Ovary (tissue), 9 donors: ENCODE measurements around the gene NFASC. TPM values are rescaled to one million over a fixed set of nuclear protein-coding genes. Genes with fewer than 3 reads are reported as not detected.

ENCODE experiments used
- DNase-seq, 5 donors: peaks; one replicate each; pipeline ENCODE4 v3.0.0-alpha.2; 2019 to 2020
- H3K27ac ChIP-seq, 2 donors: fragments of 200-600 bp; one replicate each; pipeline versions ENCODE4 v1.5.1 to v1.8.0; 2019 to 2022
- H3K27me3 ChIP-seq: fragments of 200-600 bp; one replicate; pipeline ENCODE4 v1.8.0; 2022
- H3K36me3 ChIP-seq: fragments of 200-600 bp; sonication (generic); one replicate; pipeline ENCODE4 v1.5.1; 2019
- H3K4me1 ChIP-seq: one replicate; pipeline ENCODE4 v1.8.1; 2013; ENCODE audit warnings: mild to moderate bottlenecking, moderate library complexity; ENCODE audit not compliant: insufficient read depth
- H3K4me3 ChIP-seq: fragments of 200-600 bp; sonication (generic); one replicate; pipeline ENCODE4 v1.5.1; 2017
- H3K9me3 ChIP-seq, 2 donors: fragments of 200-600 bp in 1 of 2; sonication (generic) in 1 of 2; one replicate each; pipeline versions ENCODE4 v1.5.1 to v1.8.1; 2013 to 2019; ENCODE audit warnings: mild to moderate bottlenecking in 1 of 2, moderate library complexity in 1 of 2
- CTCF ChIP-seq, 3 donors: fragments of 450-650 bp in 2 of 3; fragments of 200-600 bp in 1 of 3; IDR thresholded peaks; one replicate each; pipeline versions ENCODE4 v1.5.1 to v1.8.0; 2016 to 2022; ENCODE audit warnings: antibody characterized with exemption in 3 of 3, mild to moderate bottlenecking in 1 of 3
- EP300 ChIP-seq: sonication (generic); formaldehyde crosslinking; IDR thresholded peaks from one replicate; pipeline ENCODE4 v1.6.1; 2017; ENCODE audit warnings: antibody characterized with exemption
- POLR2A ChIP-seq: fragments of 450-650 bp; IDR thresholded peaks from one replicate; pipeline ENCODE4 v1.6.1; 2017; ENCODE audit warnings: antibody characterized with exemption, mild to moderate bottlenecking, moderate library complexity
- WGBS, 3 donors: extraction: QIAGEN DNeasy Blood & Tissue Kit in 1 of 3; methylation state at CpG; one replicate each; pipeline versions ENCODE4 v1.1.5 to v1.1.7; 2013 to 2017; 5-methylcytosine and 5-hydroxymethylcytosine counted together
- intact Hi-C, 4 donors: fragments of 100-400 bp; cut with DNase I; formaldehyde crosslinking; loops; one replicate each; pipeline versions ENCODE4 v1.11.0 to v1.15.1; 2022 to 2023
- polyA plus RNA-seq, 2 donors: library from polyadenylated mRNA; stranded (reverse); fragments of 200-250 nt in 1 of 2; fragments of 350-450 nt in 1 of 2; fragmentation: Illumina TruSeq in 1 of 2; extraction: RNeasy Lipid Tissue Mini Kit (QIAGEN cat#74804) in 1 of 2; gene quantifications; one replicate each; pipeline ENCODE4 v1.2.3, GENCODE V29; 2013 to 2014
- total RNA-seq, 7 donors: library from RNA; depleted of rRNA in 2 of 7; stranded (reverse); fragments of >200 nt in 2 of 7; fragmentation: NEBNext Ultra II Directional in 3 of 7; extraction: Animal tissue kit (Norgen Biotek cat#: 25700) in 3 of 7; gene quantifications; one replicate each; pipeline versions ENCODE4 v1.1.0 to v1.2.4, GENCODE V29; 2016 to 2023
- donor health status: DM: no; HTN: no; CAD: no; lungs with moderate emphysema.
- donor health status: DM: no; HTN: no; CAD: no.
- donor health status: Bipolar disorder and iron deficiency.
- donor health status: DM: yes; HTN: yes; CAD: no.
- donor health status: DM: no; HTN: no; CAD: no.
- donor health status: DM: yes; HTN: yes; CAD: no.

The NFASC gene
- total and polyA plus RNA-seq, 9 donors = 9.3 to 73.2 (median 20.9) TPM

DNA sequence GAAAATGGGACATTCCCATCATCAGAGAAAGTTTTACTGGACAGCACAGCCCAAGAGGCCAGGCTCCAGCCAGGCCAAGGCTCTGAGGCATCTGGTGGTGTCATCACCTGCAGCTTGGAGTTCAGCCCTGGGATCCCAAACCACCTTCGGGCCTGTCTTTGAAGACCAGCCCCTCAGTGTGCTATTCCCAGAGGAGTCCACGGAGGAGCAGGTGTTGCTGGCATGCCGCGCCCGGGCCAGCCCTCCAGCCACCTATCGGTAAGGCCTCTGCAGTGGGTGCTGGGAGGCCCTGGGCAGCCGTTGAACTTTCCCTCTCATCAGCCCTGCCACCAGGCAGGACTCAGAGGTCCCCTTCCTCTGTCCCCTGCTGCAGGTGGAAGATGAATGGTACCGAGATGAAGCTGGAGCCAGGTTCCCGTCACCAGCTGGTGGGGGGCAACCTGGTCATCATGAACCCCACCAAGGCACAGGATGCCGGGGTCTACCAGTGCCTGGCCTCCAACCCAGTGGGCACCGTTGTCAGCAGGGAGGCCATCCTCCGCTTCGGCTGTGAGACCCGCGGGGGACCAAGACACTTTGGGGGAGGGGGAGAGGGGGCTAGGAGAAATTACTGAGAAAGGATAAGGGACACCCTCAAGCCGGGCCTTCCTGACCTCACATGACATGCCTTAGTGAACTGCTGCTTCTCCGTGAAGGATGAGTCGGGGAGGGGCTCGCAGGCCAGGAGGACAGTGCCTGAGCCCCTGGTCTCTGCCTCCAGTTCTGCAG is 187.3 kb downstream of the NFASC start:
- Histone ChIP-seq H3K27ac (no peak overlapping the region), H3K27me3 (no peaks in the 10 kb centered on the region), H3K36me3 (no peaks in the 10 kb centered on the region), H3K4me1 (no peaks in the 10 kb centered on the region), H3K9me3 (no peaks in the 10 kb centered on the region), H3K4me3 (no peak overlapping the region)
- TF ChIP-seq CTCF (IDR thresholded peaks at IDR 0.05) (no peak), POLR2A (no peak)
- no peak for DNase-seq
- intact Hi-C loops = loop anchor here in 2 of 4 donors (5.0 to 10.0 kb wide), 2 partner anchors 66 to 253 kb away; no protein-coding TSS in a partner anchor
- WGBS, 3 donors = 90 to 93% (median 91%) methylated on average over 19 of the region's 19 CpGs

DNA sequence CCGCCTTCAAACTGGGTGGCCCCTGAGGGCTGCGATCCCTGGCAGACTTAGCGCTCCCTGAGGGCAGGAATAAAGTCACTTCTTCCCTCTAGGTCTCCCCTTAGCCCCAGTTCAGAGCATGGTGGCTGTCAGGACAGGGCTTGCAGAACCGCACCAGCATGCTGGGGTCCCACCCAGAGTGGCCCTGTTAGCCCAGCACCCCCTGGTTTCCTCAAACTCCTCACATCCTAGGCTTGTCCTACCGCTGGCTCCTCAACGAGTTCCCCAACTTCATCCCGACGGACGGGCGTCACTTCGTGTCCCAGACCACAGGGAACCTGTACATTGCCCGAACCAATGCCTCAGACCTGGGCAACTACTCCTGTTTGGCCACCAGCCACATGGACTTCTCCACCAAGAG is 188.2 kb downstream of the NFASC start:
- Histone ChIP-seq H3K4me1 (no peaks in the 10 kb centered on the region), H3K27ac (no peak overlapping the region), H3K27me3 (no peaks in the 10 kb centered on the region), H3K9me3 (no peaks in the 10 kb centered on the region), H3K4me3 (no peak overlapping the region), H3K36me3 (no peaks in the 10 kb centered on the region)
- WGBS, 3 donors = 95 to 97% (median 95%) methylated on average over 12 of the region's 12 CpGs
- no peak for DNase-seq
- intact Hi-C loops = loop anchor here in 2 of 4 donors (5.0 to 10.0 kb wide), 2 partner anchors 67 to 254 kb away; no protein-coding TSS in a partner anchor
- TF ChIP-seq EP300 = no peak
- TF ChIP-seq POLR2A = no peak
- TF ChIP-seq CTCF (IDR thresholded peaks at IDR 0.05) = no peak

GRCh38 chr1:205059660-205060059 is 189.0 kb downstream of the NFASC start:
- Histone ChIP-seq H3K4me1 (no peaks in the 10 kb centered on the region), H3K36me3 (no peaks in the 10 kb centered on the region), H3K9me3 (no peaks in the 10 kb centered on the region), H3K27me3 (no peaks in the 10 kb centered on the region), H3K4me3 (no peak overlapping the region), H3K27ac (no peak overlapping the region)
- no peak for DNase-seq
- intact Hi-C loops = loop anchor here in 3 of 4 donors (5.0 to 10.0 kb wide), 4 partner anchors 67 to 255 kb away; no protein-coding TSS in a partner anchor
- no peak for TF ChIP-seq POLR2A
- no peak for TF ChIP-seq EP300
- no peak for TF ChIP-seq CTCF (IDR thresholded peaks at IDR 0.05)
- WGBS, 3 donors = 88 to 95% (median 90%) methylated on average over 6 of the region's 6 CpGs

DNA sequence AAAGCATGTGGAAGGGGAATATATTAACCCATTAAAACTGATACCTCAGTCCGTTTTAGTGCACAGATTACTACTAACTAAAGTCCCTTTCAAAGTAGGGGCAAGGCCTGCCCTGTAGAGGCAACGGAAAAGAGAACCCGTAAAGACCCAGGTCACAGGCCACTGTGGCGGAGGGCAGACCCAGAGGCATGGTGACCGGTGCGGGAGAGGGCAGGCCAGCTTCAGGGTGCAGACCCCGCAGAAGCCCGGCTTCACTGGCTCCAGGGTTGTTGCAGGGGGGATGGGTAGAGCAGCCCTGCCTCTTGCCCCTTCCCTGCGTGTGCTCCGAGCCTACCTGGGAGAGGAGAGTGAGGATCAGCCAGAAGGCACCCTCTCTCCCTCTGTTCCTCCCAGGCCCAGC is 190.1 kb downstream of the NFASC start:
- TF ChIP-seq CTCF (IDR thresholded peaks at IDR 0.05) = no peak
- no peak for TF ChIP-seq EP300
- TF ChIP-seq POLR2A = no peak
- intact Hi-C loops = loop anchor here in 3 of 4 donors (5.0 kb wide), 2 partner anchors 78 to 83 kb away; no protein-coding TSS in a partner anchor
- no peaks in the 10 kb centered on the region for H3K9me3 ChIP-seq
- no peaks in the 10 kb centered on the region for H3K27me3 ChIP-seq
- H3K4me3 ChIP-seq = no peak overlapping the region
- no peak for DNase-seq
- no peaks in the 10 kb centered on the region for H3K4me1 ChIP-seq
- WGBS, 3 donors = 85 to 95% (median 87%) methylated on average over 10 of the region's 10 CpGs
- no peaks in the 10 kb centered on the region for H3K36me3 ChIP-seq
- no peak overlapping the region for H3K27ac ChIP-seq
